GM12878 (cell line): Measurements from ENCODE around the gene GON4L. TPM values are rescaled to one million over a fixed set of nuclear protein-coding genes. Genes with fewer than 3 reads are reported as not detected.
"Not testable (repeated sequence)": the region's sequence is repeated elsewhere in the genome, so short reads cannot be mapped to it uniquely, and the experiment has no call there.

Source experiments
- ATAC-seq: fragments of 200-7000 bp; cut with Tn5 transposase; 3 replicates; pipeline ENCODE4 v1.9.1; 2020; ENCODE audit warnings: mild to moderate bottlenecking, moderate library complexity
- BruUV-seq: library from RNA; stranded (reverse); fragments of 400-500 nt; replicated peaks from 2 replicates; lab custom pipeline; 2021; lab: Mats Ljungman, UMichigan
- CTCF ChIA-PET: fragments of 300-600 bp; sonication (Branson Sonifier 250); formaldehyde crosslinking; extraction: SDS; loops from one replicate; lab custom pipeline; 2021; ENCODE audit warnings: inconsistent platforms; lab: Yijun Ruan, JAX
- POLR2A ChIA-PET: fragments of 350-600 bp; formaldehyde crosslinking; extraction: SDS; loops from one replicate; lab custom pipeline; 2021; ENCODE audit warnings: inconsistent platforms; lab: Charles Lee
- RAD21 ChIA-PET: fragments of 300-600 bp; sonication (Branson Sonifier 250); formaldehyde crosslinking; loops from one replicate; lab custom pipeline; 2023; ENCODE audit warnings: antibody characterized with exemption; ENCODE audit not compliant: unreplicated experiment; lab: Charles Lee
- SMC1A ChIA-PET: fragments of 300-600 bp; sonication (Branson Sonifier 250); formaldehyde crosslinking; loops from one replicate; lab custom pipeline; 2023; ENCODE audit not compliant: unreplicated experiment, uncharacterized antibody; lab: Charles Lee
- DNase-seq: peaks from one replicate; pipeline ENCODE4 v3.0.0-alpha.2; 2011; ENCODE audit warnings: low read depth, low spot score
- FAIRE-seq: peaks from 3 replicates; lab custom pipeline; 2011; peaks lifted over from hg19 to GRCh38; lab: Jason Lieb, UNC
- H2AFZ ChIP-seq: 2 replicates; pipeline ENCODE4 v1.6.0; 2011; ENCODE audit warnings: low read depth, low read length, control low read depth; ENCODE audit not compliant: control insufficient read depth
- H3K27ac ChIP-seq: 2 replicates; pipeline ENCODE4 v1.5.1; 2011; ENCODE audit warnings: control low read depth; ENCODE audit not compliant: control insufficient read depth, insufficient read depth
- H3K27me3 ChIP-seq, 2 experiments: replicated peaks in 1 of 2; 2 replicates each; pipeline versions ENCODE4 v1.6.0 to v1.6.1; 2011; ENCODE audit warnings: low read length in 1 of 2; ENCODE audit not compliant: control insufficient read depth in 2 of 2, insufficient read depth in 2 of 2
- H3K36me3 ChIP-seq, 2 experiments: 2 replicates each; pipeline ENCODE4 v1.5.1; 2011; ENCODE audit warnings: low read length in 1 of 2; ENCODE audit not compliant: control insufficient read depth in 2 of 2, insufficient read depth in 2 of 2
- H3K4me1 ChIP-seq: 2 replicates; pipeline ENCODE4 v1.6.1; 2011; ENCODE audit warnings: mild to moderate bottlenecking, low read length, moderate library complexity, mixed read lengths; ENCODE audit not compliant: control insufficient read depth, insufficient read depth
- H3K4me2 ChIP-seq: 2 replicates; pipeline ENCODE4 v1.6.0; 2011; ENCODE audit warnings: control low read depth; ENCODE audit not compliant: control insufficient read depth, insufficient read depth
- H3K4me3 ChIP-seq: fragments of 200-600 bp; sonication (generic); 2 replicates; pipeline ENCODE4 v1.5.1; 2016
- H3K79me2 ChIP-seq: 2 replicates; pipeline ENCODE4 v1.6.0; 2011; ENCODE audit warnings: low read length; ENCODE audit not compliant: control insufficient read depth, insufficient read depth
- H3K9ac ChIP-seq: 2 replicates; pipeline ENCODE4 v1.8.0; 2011; ENCODE audit warnings: low read length, control low read depth, mixed read lengths; ENCODE audit not compliant: control insufficient read depth, insufficient read depth
- H3K9me3 ChIP-seq: replicated peaks from 3 replicates; pipeline ENCODE4 v1.5.1; 2011; ENCODE audit warnings: mild to moderate bottlenecking, low read length; ENCODE audit not compliant: control insufficient read depth, insufficient read depth
- H4K20me1 ChIP-seq: 2 replicates; pipeline ENCODE4 v1.6.0; 2011; ENCODE audit not compliant: control insufficient read depth, insufficient read depth
- CHD4 ChIP-seq: fragments of 200-600 bp; sonication (generic); IDR thresholded peaks from 2 replicates; pipeline ENCODE4 v1.6.1; 2016; ENCODE audit warnings: mild to moderate bottlenecking
- FOXM1 ChIP-seq: IDR thresholded peaks from 2 replicates; pipeline ENCODE4 v1.6.1; 2012; ENCODE audit warnings: low read depth, mild to moderate bottlenecking, inconsistent platforms, low read length, moderate library complexity
- RAD21 ChIP-seq: IDR thresholded peaks from 2 replicates; pipeline ENCODE4 v1.6.1; 2011; ENCODE audit warnings: mild to moderate bottlenecking, low read depth, low read length, moderate library complexity; ENCODE audit not compliant: insufficient read depth
- RCOR1 ChIP-seq: conservative IDR thresholded peaks from 2 replicates; pipeline ENCODE4 v1.6.1; 2012; ENCODE audit warnings: low read depth, low read length, improper control_type of control experiment
- RUNX3 ChIP-seq: IDR thresholded peaks from 2 replicates; pipeline ENCODE4 v1.6.1; 2012; ENCODE audit warnings: low read length, inconsistent platforms
- WGBS: methylation state at CpG from one replicate; pipeline ENCODE4 v1.1.6; 2016; ENCODE audit warnings: low lambda C conversion rate; ENCODE audit not compliant: insufficient replicate concordance, insufficient coverage; ENCODE audit errors: missing lambda C conversion rate; 5-methylcytosine and 5-hydroxymethylcytosine counted together
- in situ Hi-C: fragments of 300-500 bp; cut with MboI; formaldehyde crosslinking; loops from 9 replicates; pipeline ENCODE4 v1.14.3; 2018; ENCODE audit warnings: mixed read lengths
- intact Hi-C: fragments of 100-400 bp; cut with micrococcal nuclease; formaldehyde crosslinking; loops from one replicate; pipeline ENCODE4 v1.14.2; 2022; ENCODE audit not compliant: unreplicated experiment
- polyA plus RNA-seq, 11 experiments: library from polyadenylated mRNA; depleted of rRNA in 4 of 11; unstranded in 6 of 11; stranded (reverse) in 5 of 11; fragments of >200 nt; fragmentation: Nextera tagmentation in 4 of 11; fragmentation: Illumina TruSeq in 1 of 11; extraction: Ambion mirVana in 4 of 11; extraction: Trizol in 1 of 11; gene quantifications; 1 replicate in 1 of 11; 2 replicates in 10 of 11; pipeline versions ENCODE4 v1.2.1 to v1.2.3, GENCODE V29; 2011 to 2016; ENCODE audit warnings: inconsistent platforms in 2 of 11, missing spikeins in 2 of 11, low read depth in 1 of 11
- total RNA-seq, 4 experiments: library from RNA; depleted of rRNA in 3 of 4; stranded (reverse); fragments of >200 nt in 3 of 4; fragmentation: Illumina TruSeq in 1 of 4; extraction: Trizol in 1 of 4; gene quantifications; 2 replicates each; pipeline versions ENCODE4 v1.2.1 to v1.2.3, GENCODE V29; 2013 to 2021
- TF ChIP-seq, protein P1 (sequence below): IDR thresholded peaks from 2 replicates; pipeline ENCODE4 v1.6.1; 2011; ENCODE audit warnings: borderline replicate concordance, low read depth, mild to moderate bottlenecking, moderate library complexity, low read length; ENCODE audit not compliant: insufficient read depth, poor library complexity, severe bottlenecking

Gene GON4L
- total and polyA plus RNA-seq, 10 of the 15 experiments (the other 5 are each of a cell fraction or from before 2014, with no cell fraction given): 17.7 to 40.7 (median 28.0) TPM

DNA sequence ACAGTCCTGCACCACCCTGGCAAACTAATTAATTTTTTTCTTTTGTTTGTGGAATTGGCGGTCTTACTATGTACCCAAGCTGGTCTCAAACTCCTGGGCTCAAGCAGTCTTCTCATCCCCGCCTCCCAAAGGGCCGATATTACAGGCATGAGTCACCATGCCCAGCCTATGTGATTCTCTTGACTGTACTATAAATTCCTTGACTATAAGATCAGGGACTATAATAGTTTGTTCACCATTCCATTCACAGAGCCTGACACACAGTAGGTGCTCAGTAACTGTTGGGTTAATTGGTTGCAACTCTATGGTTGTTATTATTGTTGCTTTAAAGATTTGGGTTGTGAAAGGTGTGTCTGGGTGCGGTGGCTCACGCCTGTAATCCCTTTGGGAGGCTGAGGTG, 150.9 kb downstream of the GON4L start (continued):
- TF ChIP-seq, protein P1, sequence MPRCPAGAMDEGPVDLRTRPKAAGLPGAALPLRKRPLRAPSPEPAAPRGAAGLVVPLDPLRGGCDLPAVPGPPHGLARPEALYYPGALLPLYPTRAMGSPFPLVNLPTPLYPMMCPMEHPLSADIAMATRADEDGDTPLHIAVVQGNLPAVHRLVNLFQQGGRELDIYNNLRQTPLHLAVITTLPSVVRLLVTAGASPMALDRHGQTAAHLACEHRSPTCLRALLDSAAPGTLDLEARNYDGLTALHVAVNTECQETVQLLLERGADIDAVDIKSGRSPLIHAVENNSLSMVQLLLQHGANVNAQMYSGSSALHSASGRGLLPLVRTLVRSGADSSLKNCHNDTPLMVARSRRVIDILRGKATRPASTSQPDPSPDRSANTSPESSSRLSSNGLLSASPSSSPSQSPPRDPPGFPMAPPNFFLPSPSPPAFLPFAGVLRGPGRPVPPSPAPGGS: no peak
- TF ChIP-seq RCOR1 (no peak), RAD21 (no peak), FOXM1 (no peak), CHD4 (no peak), RUNX3 (no peak)
- TF ChIP-seq, all 136 proteins: peak for 0

DNA sequence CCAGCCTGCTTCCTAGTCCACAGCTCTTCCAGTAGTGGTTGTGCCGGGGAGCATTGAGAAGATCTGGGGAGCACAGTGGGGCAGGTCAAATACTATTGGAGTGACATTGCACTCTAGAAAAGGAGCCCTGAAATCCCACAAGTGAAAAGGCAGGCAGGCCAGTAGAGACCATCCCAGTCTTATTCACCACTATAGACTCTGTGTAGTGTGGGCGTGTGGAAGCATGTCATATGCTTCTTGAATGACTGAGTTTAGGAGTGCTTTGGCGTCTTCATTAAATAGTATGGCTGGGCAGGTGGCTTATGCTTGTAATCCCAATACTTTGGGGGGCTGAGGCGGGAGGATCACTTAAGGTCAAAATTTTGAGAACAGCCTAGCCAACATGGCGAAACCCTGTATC, 152.6 kb downstream of the GON4L start:
- H3K9ac ChIP-seq, CTCF ChIA-PET, H4K20me1 ChIP-seq, BruUV-seq, intact Hi-C loops, in situ Hi-C loops, H3K4me3 ChIP-seq, H3K36me3 ChIP-seq, RAD21 ChIA-PET, H3K4me2 ChIP-seq, H2AFZ ChIP-seq, ATAC-seq, H3K9me3 ChIP-seq, H3K27ac ChIP-seq, H3K4me1 ChIP-seq, DNase-seq, H3K27me3 ChIP-seq, FAIRE-seq: not testable (repeated sequence)
- WGBS: 83% methylated on average over 5 of the region's 5 CpGs
- H3K79me2 ChIP-seq: peaks cover 19% of the 10 kb centered on the region
- POLR2A ChIA-PET: interaction anchor here (0.6 kb wide), 1 partner anchor 144 kb away, joined by 9 read pairs; no protein-coding TSS in a partner anchor
- SMC1A ChIA-PET: interaction anchor here (0.7 kb wide), 1 partner anchor 21 kb away, joined by 3 read pairs; no protein-coding TSS in a partner anchor
